ENCODE results near the gene BEAN1.
"Not testable (repeated sequence)": the region's sequence is repeated elsewhere in the genome, so short reads cannot be mapped to it uniquely, and the experiment has no call there.

The BEAN1 gene

GRCh38 chr16:66455970-66456369 is 28.9 kb downstream of the BEAN1 start:
- TF ChIP-seq CTCF (IDR thresholded peaks at IDR 0.05; ENCODE audit: low read depth, low read length), result no peak
- DNase-seq (ENCODE audit: extremely low read depth, low read depth), result no peak

GRCh38 chr16:66457888-66458287 is 30.8 kb downstream of the BEAN1 start:
- no peak for TF ChIP-seq CTCF (IDR thresholded peaks at IDR 0.05; ENCODE audit: low read depth, low read length)
- DNase-seq (ENCODE audit: extremely low read depth, low read depth), result no peak

GRCh38 chr16:66458292-66458691 is 31.2 kb downstream of the BEAN1 start:
- DNase-seq (ENCODE audit: extremely low read depth, low read depth), result no peak
- TF ChIP-seq CTCF (IDR thresholded peaks at IDR 0.05; ENCODE audit: low read depth, low read length), result no peak

- no peak for TF ChIP-seq CTCF (IDR thresholded peaks at IDR 0.05; ENCODE audit: low read depth, low read length)
Measured at GRCh38 chr16:66458853-66459252, 31.8 kb downstream of the BEAN1 start.

GRCh38 chr16:66459878-66460277 is 32.8 kb downstream of the BEAN1 start:
- no peak for TF ChIP-seq CTCF (IDR thresholded peaks at IDR 0.05; ENCODE audit: low read depth, low read length)
- no peak for DNase-seq (ENCODE audit: extremely low read depth, low read depth)

More at GRCh38 chr16:66458853-66459252, 31.8 kb downstream of the BEAN1 start:
- DNase-seq (ENCODE audit: extremely low read depth, low read depth), result no peak

- TF ChIP-seq CTCF (IDR thresholded peaks at IDR 0.05; ENCODE audit: low read depth, low read length), result no peak
- no peak for DNase-seq (ENCODE audit: extremely low read depth, low read depth)
Measured at GRCh38 chr16:66460703-66461102, 33.6 kb downstream of the BEAN1 start.

GRCh38 chr16:66462912-66463311 is 35.8 kb downstream of the BEAN1 start:
- TF ChIP-seq CTCF (IDR thresholded peaks at IDR 0.05; ENCODE audit: low read depth, low read length), result no peak
- no peak for DNase-seq (ENCODE audit: extremely low read depth, low read depth)

GRCh38 chr16:66465946-66466345 is 38.9 kb downstream of the BEAN1 start:
- not testable (repeated sequence) for DNase-seq (ENCODE audit: extremely low read depth, low read depth)

- DNase-seq (ENCODE audit: extremely low read depth, low read depth), result not testable (repeated sequence)
Measured at GRCh38 chr16:66466636-66467035, 39.5 kb downstream of the BEAN1 start.
